Activated CD4-positive, CD25-positive, alpha-beta regulatory T cell treated with anti-CD3 and anti-CD28 coated beads, Interleukin-2, amount 50 U/mL, for 72 hours (primary cell): Measurements from ENCODE around the gene TCF3.

Experiments used
- DNase-seq: peaks from one replicate; pipeline ENCODE4 v3.0.0; 2021

TCF3 gene

GRCh38 chr19:1629256-1629808, 23.1 kb downstream of the TCF3 start:
- DNase-seq: no peak

- no peak for DNase-seq
These were observed 25.2 kb downstream of the TCF3 start for GRCh38 chr19:1627194-1627593.

GRCh38 chr19:1626417-1627010, 25.9 kb downstream of the TCF3 start:
- no peak for DNase-seq

- DNase-seq: no peak
These were observed 28.0 kb downstream of the TCF3 start for GRCh38 chr19:1624458-1624857.

GRCh38 chr19:1622541-1622940, 29.9 kb downstream of the TCF3 start:
- no peak for DNase-seq

GRCh38 chr19:1622007-1622406, 30.4 kb downstream of the TCF3 start:
- no peak for DNase-seq

GRCh38 chr19:1621574-1621973, 30.8 kb downstream of the TCF3 start:
- no peak for DNase-seq

GRCh38 chr19:1621021-1621420, 31.4 kb downstream of the TCF3 start:
- no peak for DNase-seq

- no peak for DNase-seq
These were observed 31.9 kb downstream of the TCF3 start for GRCh38 chr19:1620502-1620901.

GRCh38 chr19:1619703-1620102, 32.7 kb downstream of the TCF3 start:
- DNase-seq: no peak

GRCh38 chr19:1619094-1619439, 33.3 kb downstream of the TCF3 start:
- DNase-seq: no peak

GRCh38 chr19:1618157-1619093, 34.0 kb downstream of the TCF3 start:
- DNase-seq: no peak

GRCh38 chr19:1616875-1617274, 35.5 kb downstream of the TCF3 start:
- DNase-seq: no peak

GRCh38 chr19:1616396-1616795, 36.0 kb downstream of the TCF3 start:
- no peak for DNase-seq

- DNase-seq: no peak
These were observed 37.2 kb downstream of the TCF3 start for GRCh38 chr19:1615156-1615765.

- DNase-seq: no peak
These were observed 38.4 kb downstream of the TCF3 start for GRCh38 chr19:1613808-1614570.

- no peak for DNase-seq
These were observed 39.3 kb downstream of the TCF3 start for GRCh38 chr19:1613146-1613545.

GRCh38 chr19:1612114-1613086, 40.0 kb downstream of the TCF3 start:
- no peak for DNase-seq

- DNase-seq: no peak
These were observed 41.1 kb downstream of the TCF3 start for GRCh38 chr19:1611353-1611752.

GRCh38 chr19:1610579-1610978, 41.8 kb downstream of the TCF3 start:
- no peak for DNase-seq

- DNase-seq: no peak
These were observed 42.5 kb downstream of the TCF3 start for GRCh38 chr19:1609680-1610474.
